H54 (cell line): ENCODE results near the gene MRPL46.

Experiments
- DNase-seq: peaks from one replicate; pipeline ENCODE4 v3.0.0; 2011; ENCODE audit warnings: low spot score, mixed read lengths; ENCODE audit not compliant: insufficient read length
- FAIRE-seq: peaks from 3 replicates; lab custom pipeline; 2011; peaks lifted over from hg19 to GRCh38; lab: Jason Lieb, UNC
- POLR2A ChIP-seq: IDR thresholded peaks from 2 replicates; pipeline ENCODE4 v1.6.1; 2011; ENCODE audit warnings: low read depth, mild to moderate bottlenecking, low read length

The MRPL46 gene

DNA sequence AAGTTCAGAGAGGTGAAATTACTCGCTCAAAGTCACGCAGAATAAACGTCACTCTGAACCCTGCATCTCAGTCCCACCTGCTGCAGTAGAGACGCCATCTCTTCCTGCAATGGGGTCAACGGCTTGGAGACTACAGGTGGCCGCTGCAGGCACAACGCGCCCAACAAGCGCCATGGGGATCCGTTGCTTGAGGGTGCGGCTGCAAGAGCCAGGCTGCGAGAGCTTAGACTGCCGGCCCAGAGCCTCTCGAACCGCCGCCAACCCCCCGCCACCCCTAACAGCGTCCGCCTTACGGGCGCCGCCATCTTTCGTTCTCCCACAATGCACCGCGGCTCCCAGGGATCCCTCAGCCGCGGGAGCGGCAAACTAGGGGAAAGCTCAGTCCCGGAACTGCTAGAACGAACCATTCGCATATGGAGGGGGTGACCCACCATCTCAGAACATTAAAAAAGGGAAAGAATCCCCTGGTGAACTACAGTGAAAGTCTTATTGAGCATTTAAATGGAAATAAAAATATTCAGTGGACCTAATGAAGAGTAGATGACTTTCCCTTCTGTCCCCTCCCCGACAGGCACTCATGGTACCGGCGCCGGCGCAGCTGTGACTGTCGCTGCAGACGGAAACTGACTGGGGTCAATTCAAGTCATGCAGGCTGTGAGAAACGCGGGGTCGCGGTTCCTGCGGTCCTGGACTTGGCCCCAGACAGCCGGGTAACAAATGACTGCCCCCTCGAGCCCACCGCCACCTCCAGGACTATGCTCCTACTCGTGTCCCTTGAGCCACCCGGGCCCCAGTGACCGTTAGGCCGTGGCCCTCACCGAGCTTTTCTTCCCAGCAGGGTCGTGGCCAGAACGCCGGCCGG lies at the start of gene MRPL46, which contains the start of gene MRPS11:
Gene MRPL46, minus strand, starts transcription at position 316 of the 862 bp plus-strand sequence. Its CDS starts 11 bp downstream, at position 305.
Gene MRPS11, plus strand, starts transcription at position 636 of the 862 bp plus-strand sequence. Its CDS starts 10 bp downstream, at position 646.
- peak; percentile 61 for DNase-seq
- TF ChIP-seq POLR2A = peak; percentile 80
- no peak for FAIRE-seq

DNA sequence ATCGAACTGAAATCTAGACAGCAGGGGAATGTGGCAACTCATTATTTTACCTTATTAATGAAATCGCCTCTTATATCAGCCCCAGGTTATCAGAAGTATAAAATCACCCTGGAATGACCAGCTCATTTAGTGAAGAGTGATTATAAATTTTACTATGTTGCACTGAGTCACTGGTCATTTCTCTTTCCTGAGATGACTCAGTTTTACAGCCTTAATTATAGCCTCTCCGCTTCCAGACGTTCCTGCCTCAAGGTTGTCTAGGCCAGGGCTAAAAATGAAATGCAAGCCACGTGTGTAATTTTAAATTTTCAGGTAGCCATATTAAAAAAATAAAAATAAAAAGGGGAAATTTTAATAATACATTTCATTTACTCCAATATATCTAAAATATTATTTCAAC lies 46.0 kb upstream of the MRPL46 start:
- FAIRE-seq = no peak
- DNase-seq = no peak

DNA sequence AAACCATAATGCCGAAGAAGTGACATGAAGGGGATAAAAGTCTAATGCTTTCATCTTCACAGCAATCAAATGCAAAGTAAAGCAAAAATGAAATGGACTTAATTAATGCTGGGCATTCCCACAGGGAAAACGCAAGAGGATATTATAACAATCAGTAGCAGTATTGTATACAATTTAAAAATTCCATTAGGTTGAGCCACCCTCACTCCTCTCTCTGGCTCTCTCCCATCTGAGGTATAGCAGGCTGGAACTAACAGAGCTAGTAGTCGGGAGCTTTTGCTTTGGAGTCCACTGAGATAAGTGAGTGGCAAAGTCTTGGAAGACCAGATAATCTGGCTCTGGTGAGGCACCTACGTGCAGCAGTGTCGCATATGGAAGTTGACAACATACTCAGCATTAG lies 45.4 kb upstream of the MRPL46 start:
- FAIRE-seq = no peak
- no peak for DNase-seq
- no peak for TF ChIP-seq POLR2A

More for the DNA sequence above, 46.0 kb upstream of the MRPL46 start:
- no peak for TF ChIP-seq POLR2A

DNA sequence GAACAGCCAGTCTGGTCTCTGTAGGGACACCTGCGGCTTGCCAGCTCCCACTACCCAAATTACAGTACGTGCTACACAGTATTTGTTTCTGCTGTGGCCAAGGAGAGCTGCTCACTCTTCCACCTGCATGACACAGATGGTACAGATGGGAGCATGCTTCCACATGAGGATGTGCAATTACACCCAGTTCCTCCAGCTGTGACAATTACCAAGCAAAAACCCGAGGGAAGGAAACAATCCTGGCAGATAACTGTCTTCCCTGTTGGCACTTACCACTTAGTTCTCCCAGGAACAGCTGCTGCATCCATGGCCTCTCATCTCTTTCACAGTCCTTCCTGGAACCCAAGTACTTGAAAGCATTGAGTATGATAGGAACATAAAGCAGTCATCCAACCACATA lies 44.9 kb upstream of the MRPL46 start:
- DNase-seq (no peak), FAIRE-seq (no peak)
- TF ChIP-seq POLR2A = no peak; the same call in 1 of the 2 replicates

DNA sequence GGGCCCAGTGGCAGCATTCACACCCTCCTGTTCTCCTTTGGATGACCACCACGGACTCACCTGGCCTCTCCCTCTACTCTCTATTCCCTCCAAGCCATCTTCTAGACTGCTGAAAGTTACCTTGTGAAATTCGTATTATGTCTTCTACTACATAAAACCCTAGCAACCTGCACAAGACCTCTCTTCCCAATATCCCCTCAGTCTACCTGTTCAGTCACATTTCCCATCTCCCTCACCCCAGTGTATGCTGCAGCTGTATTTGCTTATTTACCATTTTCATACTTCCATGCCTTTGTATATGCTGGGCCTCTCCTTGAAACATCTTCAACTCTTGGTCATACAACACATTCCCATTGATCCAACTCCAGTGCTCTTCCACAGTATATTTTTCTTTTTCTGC lies 44.0 kb upstream of the MRPL46 start:
- no peak for TF ChIP-seq POLR2A
- DNase-seq = no peak
- no peak for FAIRE-seq

DNA sequence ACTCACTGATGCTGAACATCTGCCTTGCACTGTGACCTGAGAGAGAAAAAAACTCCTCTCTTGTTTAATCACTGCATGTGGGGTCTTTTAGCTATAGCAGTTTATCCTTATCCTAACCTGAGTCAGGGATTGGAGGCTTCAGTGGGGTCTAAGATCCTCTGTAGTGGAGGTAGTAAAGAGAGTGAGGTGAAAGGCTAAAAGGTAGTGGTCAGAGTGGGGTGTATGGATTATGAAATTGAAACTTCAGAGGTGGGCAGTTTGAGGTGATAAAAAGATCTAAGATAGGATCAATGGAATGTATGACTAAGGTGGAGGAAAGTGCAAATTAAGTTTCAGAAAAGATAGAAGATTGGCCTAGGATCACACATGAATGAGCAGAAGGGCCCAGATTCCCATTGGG lies 42.8 kb upstream of the MRPL46 start:
- no peak for TF ChIP-seq POLR2A
- DNase-seq = no peak
- FAIRE-seq = no peak

DNA sequence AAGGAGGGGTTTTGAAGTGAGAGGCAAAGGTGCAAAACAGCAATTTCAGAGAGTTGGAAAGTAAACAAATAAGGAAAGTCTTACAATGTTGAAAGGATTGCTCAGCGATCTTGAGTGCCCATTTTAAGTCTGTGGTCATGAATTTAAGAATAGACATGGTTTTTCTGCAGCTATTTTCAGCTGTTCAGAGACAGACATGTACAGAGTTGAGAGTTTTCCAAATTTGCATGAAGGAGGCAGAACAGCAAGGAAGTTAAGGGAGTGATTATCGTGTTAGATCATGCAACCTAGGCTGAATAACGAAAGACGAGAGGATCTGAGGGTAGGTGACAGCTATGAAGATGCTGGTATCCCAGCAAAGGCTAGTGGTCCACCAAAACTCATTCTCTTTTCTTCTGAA lies 42.1 kb upstream of the MRPL46 start:
- TF ChIP-seq POLR2A = no peak
- DNase-seq (no peak), FAIRE-seq (no peak)

DNA sequence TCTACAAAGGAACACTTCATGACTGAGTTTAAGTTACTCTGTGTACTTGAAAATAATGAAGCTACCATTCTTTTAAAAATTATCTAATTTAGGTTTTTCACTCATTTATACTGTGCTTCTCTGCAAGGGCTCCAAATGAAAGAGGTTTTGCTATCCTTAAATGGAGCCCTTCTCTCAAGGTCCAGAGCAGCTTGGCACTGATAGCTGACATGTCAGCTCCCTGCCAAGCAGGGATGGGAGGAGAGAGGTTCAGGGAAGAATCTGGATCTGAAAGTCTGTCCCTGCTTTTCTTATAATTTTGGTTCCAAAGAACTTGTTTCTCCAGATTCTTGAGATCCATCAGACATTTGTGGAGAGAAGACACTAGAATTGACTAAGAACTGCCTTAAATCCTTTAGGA lies 39.4 kb upstream of the MRPL46 start:
- FAIRE-seq = no peak
- DNase-seq = no peak
- no peak for TF ChIP-seq POLR2A

DNA sequence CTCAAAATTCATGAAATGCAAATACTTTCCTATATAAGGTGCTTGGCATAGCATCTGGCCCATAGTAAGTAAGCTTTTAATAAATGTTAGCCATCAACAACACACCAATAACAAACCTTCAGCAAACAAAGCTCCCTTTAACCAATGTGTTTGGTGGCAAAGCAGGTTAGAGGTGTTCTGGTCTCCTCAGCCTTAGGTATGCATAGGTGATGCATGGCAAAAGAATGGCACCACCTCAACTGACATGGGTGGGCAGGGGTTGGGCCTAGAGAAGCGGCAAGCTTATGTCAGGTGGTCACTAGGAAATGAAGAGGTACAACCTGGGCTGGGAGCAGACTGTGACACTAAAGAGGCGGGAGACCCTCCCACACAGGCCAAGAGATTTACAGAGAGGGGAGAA lies 38.5 kb upstream of the MRPL46 start:
- no peak for FAIRE-seq
- TF ChIP-seq POLR2A = no peak
- no peak for DNase-seq

DNA sequence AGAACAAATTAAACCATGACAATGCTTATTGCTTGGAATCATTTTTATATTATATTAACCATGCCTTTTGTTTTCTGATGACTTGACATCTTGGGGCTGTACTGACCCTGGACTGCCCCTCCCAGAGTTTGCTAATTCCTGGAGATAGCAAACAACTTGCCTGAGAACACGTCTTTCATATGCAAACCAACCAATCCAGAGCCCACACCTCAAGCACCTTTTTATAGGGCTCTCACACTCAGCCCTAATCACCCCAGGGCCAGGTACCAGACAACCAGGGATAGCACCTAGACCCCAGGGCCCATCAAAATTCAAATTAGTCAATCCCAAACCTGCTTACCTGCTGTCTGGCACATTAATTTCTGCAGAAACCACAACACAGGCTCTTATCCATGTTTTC lies 37.3 kb upstream of the MRPL46 start:
- no peak for TF ChIP-seq POLR2A
- DNase-seq (no peak), FAIRE-seq (no peak)

DNA sequence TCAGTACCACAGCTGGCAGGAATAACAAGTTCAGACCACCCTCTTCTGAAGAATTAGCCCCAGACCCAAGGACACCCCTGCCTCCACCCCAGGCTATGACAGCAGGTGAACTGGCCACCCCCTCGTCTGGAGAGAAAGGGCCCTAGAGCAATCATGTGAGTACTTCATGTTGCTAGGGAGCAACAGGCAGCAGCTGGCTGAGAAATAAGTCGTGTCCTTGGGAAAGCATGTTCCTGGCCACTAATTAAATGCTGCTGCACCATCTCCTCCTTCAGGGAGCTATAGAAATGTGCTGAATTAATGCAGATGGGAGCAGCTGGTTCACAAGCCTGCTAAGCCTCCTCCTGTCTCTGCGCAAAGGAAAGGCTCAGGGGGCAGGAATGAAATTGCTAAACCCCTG lies 31.8 kb upstream of the MRPL46 start:
- TF ChIP-seq POLR2A = no peak
- no peak for FAIRE-seq
- DNase-seq = no peak

DNA sequence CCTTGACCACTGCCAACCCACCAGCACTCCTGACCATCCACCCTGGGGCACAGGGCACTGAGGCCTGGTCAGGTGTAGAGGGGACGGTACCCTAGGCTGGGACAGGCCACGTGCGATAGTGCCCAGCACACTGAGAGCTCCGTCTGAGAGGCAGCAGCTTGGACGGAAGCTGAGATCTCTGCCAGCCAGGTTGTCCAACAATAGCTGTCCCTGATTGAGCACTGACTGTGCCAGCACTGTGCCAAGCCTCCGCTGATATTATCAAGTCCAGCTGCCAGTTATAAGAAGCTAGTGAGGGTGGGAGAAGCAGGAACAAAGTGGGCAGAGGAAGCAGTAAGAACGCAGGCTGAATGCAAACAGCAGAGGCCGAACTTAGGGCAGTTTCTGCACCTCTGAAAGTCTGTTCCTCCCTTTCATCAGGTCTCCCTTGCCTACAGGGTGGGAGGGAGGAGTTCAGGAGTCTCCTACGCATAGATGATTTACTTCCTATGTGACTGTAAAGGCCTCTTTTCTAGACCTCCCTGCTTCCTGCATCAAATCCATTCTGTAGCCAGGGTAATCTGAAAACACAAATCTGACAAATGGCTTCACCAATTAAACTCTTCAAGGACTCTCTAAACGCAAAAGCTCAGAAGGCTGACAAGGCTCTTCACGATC lies 30.0 kb upstream of the MRPL46 start:
- FAIRE-seq (no peak), DNase-seq (no peak)
- TF ChIP-seq POLR2A = no peak

DNA sequence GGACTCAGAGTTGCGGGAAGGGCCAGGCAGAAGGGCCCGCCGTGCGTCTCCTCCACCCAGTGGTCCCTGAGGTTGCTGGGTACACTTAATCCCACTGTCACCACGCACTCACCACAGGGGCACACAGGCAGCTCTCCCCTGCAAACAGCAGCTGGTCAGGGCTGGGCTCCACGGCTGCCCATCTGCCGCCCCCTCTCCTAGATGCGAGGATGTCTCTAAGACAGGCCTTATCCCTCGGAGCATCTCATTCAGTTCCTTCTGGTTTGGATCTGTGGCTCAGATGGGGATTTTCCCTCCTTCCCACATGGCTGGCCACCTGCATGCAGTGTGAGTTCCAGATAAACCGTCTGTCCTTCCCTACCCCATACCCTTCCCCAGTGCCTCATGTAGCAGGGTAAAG lies 26.7 kb upstream of the MRPL46 start:
- FAIRE-seq = no peak
- DNase-seq = no peak
- no peak for TF ChIP-seq POLR2A

DNA sequence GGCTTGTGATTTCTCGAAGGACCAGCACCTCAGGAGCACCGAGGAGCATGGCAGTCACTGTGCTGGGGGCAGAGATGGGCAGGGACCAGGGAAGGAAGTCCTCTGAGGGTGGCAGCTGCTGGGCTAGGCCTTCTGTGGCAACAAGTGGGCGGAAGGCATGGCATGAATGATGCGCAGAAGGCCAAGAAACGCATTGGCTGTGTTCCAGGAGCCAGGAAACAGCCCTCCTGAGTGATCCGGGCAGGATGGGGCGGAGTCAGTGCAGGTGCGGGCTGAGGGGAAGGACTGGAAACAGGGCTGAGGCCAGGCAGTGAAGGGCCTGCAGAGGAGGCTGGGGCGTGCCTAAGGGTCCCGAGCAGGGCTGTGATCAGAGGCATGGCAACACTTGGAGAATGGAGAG lies 24.0 kb upstream of the MRPL46 start:
- FAIRE-seq (no peak), DNase-seq (no peak)
- no peak for TF ChIP-seq POLR2A

DNA sequence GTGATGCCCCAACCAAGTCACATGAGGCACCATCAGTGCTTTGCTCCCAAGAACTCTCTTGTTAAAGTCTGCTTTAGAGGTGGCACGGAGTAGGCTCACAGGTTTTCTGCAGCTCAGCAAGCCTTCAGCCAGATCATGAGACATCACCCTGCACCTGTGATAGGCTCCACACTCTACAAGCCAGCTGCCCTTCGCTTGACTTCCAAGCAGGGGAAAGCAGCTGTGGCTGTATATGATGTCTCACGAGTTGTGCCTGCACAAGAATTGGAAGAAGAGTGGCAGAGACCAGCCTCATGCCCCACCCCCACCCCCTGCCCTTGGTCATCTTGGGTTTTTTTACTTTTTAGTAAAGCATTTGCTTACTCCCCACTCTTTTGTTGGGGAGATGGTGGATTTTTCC lies 22.8 kb upstream of the MRPL46 start:
- DNase-seq (no peak), FAIRE-seq (no peak)
- TF ChIP-seq POLR2A = no peak

DNA sequence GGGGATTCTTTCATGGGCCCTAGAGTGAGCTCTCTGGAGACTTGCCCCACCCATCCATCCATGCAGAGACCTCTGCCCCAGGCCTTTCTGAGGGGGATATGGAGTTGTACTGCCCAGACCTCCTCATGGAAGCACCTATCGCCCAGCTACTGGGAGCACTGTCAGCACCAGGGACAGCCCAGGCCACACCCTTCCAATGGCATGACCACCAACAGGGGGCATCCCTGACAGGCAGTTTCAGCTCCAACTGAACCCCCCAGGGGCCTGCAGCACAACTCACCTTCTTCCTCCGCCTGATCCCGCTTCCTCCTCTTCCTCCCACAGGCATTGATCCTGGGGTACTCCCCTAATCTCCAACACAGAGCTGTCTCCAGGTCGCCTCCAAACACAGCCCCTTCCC lies 22.1 kb upstream of the MRPL46 start:
- DNase-seq = no peak
- no peak for FAIRE-seq
- no peak for TF ChIP-seq POLR2A
